ENCODE results near the gene MAPT. TPM values are rescaled to one million over a fixed set of nuclear protein-coding genes. Genes with fewer than 3 reads are reported as not detected.

The MAPT gene
- total and polyA plus RNA-seq, 2 of the 13 experiments (the other 11 are each of a cell fraction or from before 2014, with no cell fraction given), result 2.1 to 2.8 TPM

DNA sequence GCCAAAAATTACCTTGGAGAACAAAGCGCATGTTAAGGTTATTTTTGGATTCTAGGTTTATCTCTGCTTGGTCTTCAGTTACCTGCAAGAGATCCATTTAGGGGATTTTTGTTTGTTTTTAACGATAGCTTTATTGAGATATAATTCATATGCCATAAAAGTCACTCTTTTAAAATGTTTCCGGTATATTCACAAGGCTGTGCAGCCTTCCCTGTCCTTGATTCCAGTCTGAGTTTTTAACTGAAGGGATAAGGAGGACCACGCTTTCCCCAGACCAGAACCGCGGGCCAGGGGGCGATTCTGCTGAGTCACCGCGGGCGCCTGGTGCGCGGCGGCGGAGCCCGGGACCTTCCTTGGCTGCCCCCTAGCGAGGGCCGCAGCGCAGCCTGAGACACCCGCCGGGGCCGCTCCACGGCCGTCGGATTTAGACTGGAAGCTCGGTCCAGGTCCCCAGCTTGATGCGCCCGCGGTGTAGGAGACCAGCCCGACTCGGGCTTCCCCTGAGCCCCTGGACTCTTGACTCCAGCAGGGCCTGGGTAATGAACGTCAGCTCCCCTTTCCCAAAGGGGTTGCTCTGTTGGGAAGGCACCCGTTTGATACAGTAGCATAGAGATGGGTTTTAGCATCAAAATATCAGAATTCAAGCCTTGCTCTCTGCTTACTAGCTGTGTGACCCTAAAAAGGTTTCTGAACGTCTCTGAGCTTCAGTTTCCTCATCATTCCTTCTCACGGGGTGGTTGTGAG is 54.7 kb downstream of the MAPT start (continued):
- no peak for TF ChIP-seq MYPOP (CRISPR knock-in tag; IDR thresholded peaks at IDR 0.05)
- TF ChIP-seq KLF6 (CRISPR knock-in tag; IDR thresholded peaks at IDR 0.05), result 0 out of 2 replicates have a peak, but pooled peaks have one; percentile 44
- no peak for TF ChIP-seq SUZ12 (IDR thresholded peaks at IDR 0.05; ENCODE audit: low read depth, low read length)
- peak; percentile 39; the same call in 1 of the 2 replicates for TF ChIP-seq KDM1A (CRISPR knock-in tag; IDR thresholded peaks at IDR 0.05)
- TF ChIP-seq SRY (CRISPR knock-in tag; IDR thresholded peaks at IDR 0.05), result no peak
- TF ChIP-seq, protein P1, sequence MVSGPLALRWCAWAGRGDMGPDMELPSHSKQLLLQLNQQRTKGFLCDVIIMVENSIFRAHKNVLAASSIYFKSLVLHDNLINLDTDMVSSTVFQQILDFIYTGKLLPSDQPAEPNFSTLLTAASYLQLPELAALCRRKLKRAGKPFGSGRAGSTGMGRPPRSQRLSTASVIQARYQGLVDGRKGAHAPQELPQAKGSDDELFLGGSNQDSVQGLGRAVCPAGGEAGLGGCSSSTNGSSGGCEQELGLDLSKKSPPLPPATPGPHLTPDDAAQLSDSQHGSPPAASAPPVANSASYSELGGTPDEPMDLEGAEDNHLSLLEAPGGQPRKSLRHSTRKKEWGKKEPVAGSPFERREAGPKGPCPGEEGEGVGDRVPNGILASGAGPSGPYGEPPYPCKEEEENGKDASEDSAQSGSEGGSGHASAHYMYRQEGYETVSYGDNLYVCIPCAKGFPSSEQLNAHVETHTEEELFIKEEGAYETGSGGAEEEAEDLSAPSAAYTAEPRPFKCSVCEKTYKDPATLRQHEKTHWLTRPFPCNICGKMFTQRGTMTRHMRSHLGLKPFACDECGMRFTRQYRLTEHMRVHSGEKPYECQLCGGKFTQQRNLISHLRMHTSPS (CRISPR knock-in tag; IDR thresholded peaks at IDR 0.05; ENCODE audit: low read depth), result no peak
- no peak for TF ChIP-seq ATF1 (CRISPR knock-in tag; IDR thresholded peaks at IDR 0.05)
- TF ChIP-seq ATF3 (CRISPR knock-in tag; IDR thresholded peaks at IDR 0.05), result peak; percentile 77; the same call in 1 of the 2 replicates
- no peak for TF ChIP-seq ZBTB7A (CRISPR knock-in tag; IDR thresholded peaks at IDR 0.05)
- no peak for TF ChIP-seq ADNP (CRISPR knock-in tag; IDR thresholded peaks at IDR 0.05)
- TF ChIP-seq, protein P2, sequence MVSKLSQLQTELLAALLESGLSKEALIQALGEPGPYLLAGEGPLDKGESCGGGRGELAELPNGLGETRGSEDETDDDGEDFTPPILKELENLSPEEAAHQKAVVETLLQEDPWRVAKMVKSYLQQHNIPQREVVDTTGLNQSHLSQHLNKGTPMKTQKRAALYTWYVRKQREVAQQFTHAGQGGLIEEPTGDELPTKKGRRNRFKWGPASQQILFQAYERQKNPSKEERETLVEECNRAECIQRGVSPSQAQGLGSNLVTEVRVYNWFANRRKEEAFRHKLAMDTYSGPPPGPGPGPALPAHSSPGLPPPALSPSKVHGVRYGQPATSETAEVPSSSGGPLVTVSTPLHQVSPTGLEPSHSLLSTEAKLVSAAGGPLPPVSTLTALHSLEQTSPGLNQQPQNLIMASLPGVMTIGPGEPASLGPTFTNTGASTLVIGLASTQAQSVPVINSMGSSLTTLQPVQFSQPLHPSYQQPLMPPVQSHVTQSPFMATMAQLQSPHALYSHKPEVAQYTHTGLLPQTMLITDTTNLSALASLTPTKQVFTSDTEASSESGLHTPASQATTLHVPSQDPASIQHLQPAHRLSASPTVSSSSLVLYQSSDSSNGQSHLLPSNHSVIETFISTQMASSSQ (IDR thresholded peaks at IDR 0.05; ENCODE audit: low read depth), result no peak
- TF ChIP-seq, protein P2 (CRISPR knock-in tag; IDR thresholded peaks at IDR 0.05; ENCODE audit: borderline replicate concordance), result peak; percentile 42; the same call in 1 of the 2 replicates
- no peak for TF ChIP-seq ETS1 (CRISPR knock-in tag; IDR thresholded peaks at IDR 0.05)
- TF ChIP-seq ZNF329 (CRISPR knock-in tag; IDR thresholded peaks at IDR 0.05; ENCODE audit: low read depth), result no peak
- no peak for TF ChIP-seq ZNF292 (CRISPR knock-in tag; IDR thresholded peaks at IDR 0.05; ENCODE audit: borderline replicate concordance, low read depth)
- peak; percentile 80; the same call in 1 of the 2 replicates for TF ChIP-seq MIER2 (CRISPR knock-in tag; IDR thresholded peaks at IDR 0.05)
- TF ChIP-seq ZNF383 (CRISPR knock-in tag; IDR thresholded peaks at IDR 0.05; ENCODE audit: borderline replicate concordance), result no peak
- TF ChIP-seq, protein P3, sequence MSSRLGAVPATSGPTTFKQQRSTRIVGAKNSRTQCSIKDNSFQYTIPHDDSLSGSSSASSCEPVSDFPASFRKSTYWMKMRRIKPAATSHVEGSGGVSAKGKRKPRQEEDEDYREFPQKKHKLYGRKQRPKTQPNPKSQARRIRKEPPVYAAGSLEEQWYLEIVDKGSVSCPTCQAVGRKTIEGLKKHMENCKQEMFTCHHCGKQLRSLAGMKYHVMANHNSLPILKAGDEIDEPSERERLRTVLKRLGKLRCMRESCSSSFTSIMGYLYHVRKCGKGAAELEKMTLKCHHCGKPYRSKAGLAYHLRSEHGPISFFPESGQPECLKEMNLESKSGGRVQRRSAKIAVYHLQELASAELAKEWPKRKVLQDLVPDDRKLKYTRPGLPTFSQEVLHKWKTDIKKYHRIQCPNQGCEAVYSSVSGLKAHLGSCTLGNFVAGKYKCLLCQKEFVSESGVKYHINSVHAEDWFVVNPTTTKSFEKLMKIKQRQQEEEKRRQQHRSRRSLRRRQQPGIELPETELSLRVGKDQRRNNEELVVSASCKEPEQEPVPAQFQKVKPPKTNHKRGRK (CRISPR knock-in tag; IDR thresholded peaks at IDR 0.05), result no peak
- TF ChIP-seq AHR (CRISPR knock-in tag; IDR thresholded peaks at IDR 0.05), result peak; percentile 77

All from HepG2 (cell line).